Fibroblast of the aortic adventitia (primary cell): ENCODE results near the gene RMI2. TPM values are rescaled to one million over a fixed set of nuclear protein-coding genes. Genes with fewer than 3 reads are reported as not detected.

Source experiments
- DNase-seq: peaks from one replicate; pipeline ENCODE4 v3.0.0-alpha.2; 2010; ENCODE audit warnings: low read depth
- H3K4me3 ChIP-seq: 2 replicates; pipeline ENCODE4 v1.5.1; 2011; ENCODE audit warnings: low read depth, mild to moderate bottlenecking, control low read depth, low read length, moderate library complexity
- total RNA-seq: library from RNA; depleted of rRNA; stranded (reverse); fragments of >200 nt; gene quantifications from 2 replicates; pipeline ENCODE4 v1.2.3, GENCODE V29; 2012; ENCODE audit warnings: low replicate concordance
- TF ChIP-seq, protein P1 (sequence below): IDR thresholded peaks from 2 replicates; pipeline ENCODE4 v1.5.1; 2011; ENCODE audit warnings: mild to moderate bottlenecking, low read length, control low read depth, inconsistent platforms; ENCODE audit not compliant: insufficient read depth

RMI2 gene
- total RNA-seq, 1 donor, result 24.4 TPM

DNA sequence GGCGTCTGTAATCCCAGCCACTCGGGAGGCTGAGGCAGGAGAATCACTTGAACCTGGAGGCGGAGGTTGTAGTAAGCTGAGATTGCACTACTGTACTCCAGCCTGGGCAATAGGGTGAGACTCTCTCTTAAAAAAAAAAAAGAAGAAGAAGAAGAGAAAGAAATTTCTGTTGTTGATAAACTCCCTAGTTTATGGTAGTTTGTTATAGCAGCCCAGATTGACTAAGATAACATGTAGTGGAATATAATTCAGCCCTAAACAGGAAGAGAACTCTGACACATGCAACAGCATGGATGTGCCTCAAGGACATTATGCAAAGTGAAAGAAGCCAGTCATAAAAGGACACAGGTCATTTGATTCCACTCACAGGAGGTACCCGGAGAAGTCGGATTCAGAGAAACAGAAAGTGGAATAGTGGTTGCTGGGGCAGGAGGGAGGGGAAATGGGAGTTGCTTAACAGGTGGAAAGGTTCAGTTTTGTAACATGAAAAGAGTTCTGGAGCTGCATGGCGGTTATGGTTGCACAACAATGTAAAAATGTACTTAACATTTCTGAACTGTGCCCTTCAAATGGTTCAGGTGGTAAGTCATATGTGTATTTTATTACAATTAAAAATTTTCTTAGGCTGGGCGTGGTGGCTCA, 38.1 kb upstream of the RMI2 start:
- DNase-seq, result no peak
- H3K4me3 ChIP-seq, result no peak overlapping the region
- TF ChIP-seq, protein P1, sequence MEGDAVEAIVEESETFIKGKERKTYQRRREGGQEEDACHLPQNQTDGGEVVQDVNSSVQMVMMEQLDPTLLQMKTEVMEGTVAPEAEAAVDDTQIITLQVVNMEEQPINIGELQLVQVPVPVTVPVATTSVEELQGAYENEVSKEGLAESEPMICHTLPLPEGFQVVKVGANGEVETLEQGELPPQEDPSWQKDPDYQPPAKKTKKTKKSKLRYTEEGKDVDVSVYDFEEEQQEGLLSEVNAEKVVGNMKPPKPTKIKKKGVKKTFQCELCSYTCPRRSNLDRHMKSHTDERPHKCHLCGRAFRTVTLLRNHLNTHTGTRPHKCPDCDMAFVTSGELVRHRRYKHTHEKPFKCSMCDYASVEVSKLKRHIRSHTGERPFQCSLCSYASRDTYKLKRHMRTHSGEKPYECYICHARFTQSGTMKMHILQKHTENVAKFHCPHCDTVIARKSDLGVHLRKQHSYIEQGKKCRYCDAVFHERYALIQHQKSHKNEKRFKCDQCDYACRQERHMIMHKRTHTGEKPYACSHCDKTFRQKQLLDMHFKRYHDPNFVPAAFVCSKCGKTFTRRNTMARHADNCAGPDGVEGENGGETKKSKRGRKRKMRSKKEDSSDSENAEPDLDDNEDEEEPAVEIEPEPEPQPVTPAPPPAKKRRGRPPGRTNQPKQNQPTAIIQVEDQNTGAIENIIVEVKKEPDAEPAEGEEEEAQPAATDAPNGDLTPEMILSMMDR, result no peak

DNA sequence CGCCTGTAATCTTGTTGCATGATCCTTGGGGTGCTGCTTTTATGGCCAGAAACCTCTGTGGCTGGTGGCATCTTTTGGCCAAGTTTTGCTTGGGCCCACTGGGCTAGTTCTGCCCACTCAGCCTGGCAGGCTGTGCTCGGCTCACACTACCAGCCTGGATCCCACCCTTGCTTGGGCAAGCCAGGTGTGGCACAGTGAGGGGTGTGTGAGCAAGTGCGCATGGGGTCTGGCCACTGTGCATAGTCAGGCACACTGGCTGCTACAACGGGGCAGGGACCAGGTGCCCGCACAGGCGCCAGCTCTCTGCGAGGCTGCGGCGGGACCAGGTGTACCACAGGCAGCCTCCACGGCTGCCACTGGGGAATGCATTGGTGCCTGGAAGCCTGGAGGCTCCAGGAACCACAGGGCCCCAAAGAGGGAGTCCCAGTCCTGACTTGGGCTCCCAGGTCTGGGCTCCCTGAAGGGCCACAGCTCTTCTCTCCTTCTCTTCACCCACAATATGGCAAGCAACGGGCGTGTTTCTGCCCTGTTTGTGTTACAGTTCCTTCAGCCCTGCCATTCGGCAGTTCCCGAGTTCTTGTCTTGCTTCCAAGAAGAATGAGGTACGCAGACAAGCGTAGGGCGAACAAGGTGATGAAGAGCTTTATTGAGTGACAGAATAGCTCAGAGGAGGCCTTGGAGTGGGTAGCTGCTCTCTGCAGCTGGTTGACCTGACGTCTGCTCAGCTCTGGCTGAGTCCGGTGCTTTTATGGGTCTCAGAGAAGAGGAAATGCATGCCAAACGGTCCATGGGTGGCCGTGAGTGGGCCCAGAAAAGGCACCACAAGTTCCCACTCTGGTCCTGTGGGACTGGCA, 37.4 kb upstream of the RMI2 start:
- TF ChIP-seq, protein P1, result no peak
- DNase-seq, result no peak
- no peak overlapping the region for H3K4me3 ChIP-seq

DNA sequence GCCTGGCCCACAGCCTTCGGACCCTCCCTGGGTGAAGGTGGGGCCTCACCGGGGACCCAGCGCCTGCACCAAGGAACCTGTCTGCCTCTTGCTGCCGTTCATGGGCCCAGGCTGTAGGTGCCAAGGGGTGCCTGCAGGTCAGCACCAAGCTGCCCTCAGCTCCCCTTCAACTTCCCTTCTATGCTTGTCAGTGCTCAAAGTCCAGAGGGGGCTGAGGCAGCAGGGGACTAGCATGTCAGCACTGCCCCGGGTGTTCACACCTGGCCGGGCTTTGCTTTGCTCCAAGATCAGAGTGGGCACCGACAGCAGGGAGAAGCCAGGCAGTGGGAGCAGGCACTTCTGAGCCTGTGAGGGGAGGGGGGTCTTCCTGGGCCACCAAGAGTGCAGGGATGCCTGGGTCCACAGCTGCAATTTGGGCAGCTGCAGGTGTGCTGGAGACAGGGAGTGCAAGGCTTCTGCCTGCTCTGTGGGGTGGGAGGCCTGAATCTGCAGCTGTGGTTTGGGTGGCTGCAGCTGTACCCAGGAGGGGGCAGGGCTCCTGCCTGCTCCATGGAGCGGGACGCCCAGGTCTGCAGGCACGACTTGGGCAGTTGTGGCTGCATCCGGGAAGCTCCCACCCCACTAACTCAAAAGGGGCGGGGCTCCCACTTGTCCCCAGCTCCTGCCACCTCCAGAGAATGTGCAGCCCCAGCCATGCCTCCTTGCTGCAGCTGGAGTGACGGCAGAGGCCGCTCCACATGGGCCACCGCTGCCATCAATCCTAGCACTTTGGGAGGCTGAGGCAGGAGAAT, 36.6 kb upstream of the RMI2 start:
- no peak overlapping the region for H3K4me3 ChIP-seq
- DNase-seq, result no peak
- TF ChIP-seq, protein P1, result no peak

DNA sequence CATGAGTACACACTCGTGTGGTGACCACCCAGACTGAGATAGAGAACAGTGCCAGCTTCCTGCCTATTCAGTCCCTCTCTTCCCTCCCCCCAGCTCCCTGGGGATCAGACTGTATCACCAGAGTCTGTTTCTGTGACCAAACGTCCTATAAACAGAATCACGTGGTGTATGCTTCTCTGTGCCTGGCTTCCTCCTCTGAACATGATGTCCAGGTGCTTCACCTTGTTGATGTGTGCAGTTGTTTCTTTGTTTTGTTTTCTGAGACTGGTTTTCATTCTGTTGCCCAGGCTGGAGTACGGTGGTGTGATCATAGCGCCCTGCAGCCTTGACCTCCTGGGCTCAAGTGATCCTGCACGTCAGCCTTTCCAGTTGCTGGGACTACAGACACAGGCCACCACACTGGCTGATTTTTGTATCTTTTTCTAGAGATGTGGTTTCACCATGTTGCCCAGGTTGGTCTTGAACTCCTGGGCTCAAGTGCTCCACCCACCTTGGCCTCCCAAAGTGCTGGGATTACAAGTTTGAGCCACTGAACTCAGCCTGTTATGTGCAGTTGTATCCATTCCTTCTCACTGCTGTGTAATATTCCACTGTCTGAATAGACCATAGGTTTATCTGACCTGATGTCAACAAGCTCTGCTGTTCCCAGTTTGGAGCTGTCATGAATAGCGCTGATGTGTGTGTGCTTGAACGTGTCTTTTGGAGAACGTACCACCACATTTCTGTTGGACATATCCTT, 35.2 kb upstream of the RMI2 start:
- DNase-seq, result no peak
- TF ChIP-seq, protein P1, result no peak
- H3K4me3 ChIP-seq, result no peak overlapping the region

DNA sequence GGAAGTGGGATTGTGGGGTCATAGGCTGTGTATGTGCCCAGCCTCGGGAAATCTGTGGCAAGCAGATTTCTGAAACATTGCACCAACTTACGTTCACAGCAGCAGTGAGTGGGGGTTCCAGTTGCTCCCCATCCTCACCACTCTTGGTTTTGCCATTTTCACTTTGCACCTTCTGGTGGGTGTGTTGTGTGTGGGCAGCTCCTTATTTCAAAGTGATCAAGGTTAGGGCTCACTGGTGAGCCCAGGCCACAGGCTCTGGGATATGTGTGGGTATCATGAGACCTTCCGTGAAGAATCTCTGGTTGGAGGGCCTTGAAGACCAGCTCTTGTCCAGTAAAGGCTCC, 34.7 kb upstream of the RMI2 start:
- no peak overlapping the region for H3K4me3 ChIP-seq
- TF ChIP-seq, protein P1, result no peak
- DNase-seq, result no peak

DNA sequence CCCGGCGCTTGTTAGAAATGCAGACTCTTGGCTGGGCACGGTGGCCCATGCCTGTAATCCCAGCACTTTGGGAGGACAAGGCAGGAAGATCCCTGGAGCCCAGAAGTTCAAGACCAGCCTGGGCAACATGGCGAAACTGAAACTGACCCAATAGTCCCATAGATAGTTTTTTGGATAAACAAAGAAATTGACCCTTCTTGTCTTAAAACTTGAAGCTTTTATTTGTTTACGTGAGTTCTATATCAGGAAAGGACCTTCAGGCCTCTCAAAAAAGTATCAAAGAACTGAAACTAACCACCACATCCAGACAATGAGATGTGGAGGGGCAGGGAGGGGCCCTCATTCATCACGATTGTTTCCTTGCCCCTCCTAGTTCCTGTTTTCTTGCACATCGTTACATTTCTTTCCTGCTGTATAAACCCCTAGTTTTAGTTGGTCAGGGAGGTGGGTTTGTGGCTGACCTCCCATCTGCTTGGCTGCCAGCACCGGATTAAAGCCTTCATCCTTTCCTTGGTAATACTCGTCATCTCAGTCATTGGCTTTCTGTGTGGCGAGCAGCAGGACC, 34.2 kb upstream of the RMI2 start:
- no peak for DNase-seq
- H3K4me3 ChIP-seq, result no peak overlapping the region
- TF ChIP-seq, protein P1, result no peak
